Mononuclear cell (primary cell): ENCODE measurements around the gene UTP18. TPM values are rescaled to one million over a fixed set of nuclear protein-coding genes. Genes with fewer than 3 reads are reported as not detected.
"Not testable (repeated sequence)": the region's sequence is repeated elsewhere in the genome, so short reads cannot be mapped to it uniquely, and the experiment has no call there.

ENCODE experiments used
- H3K27me3 ChIP-seq: 2 replicates; pipeline ENCODE4 v1.6.0; 2011; ENCODE audit warnings: low read length, control low read depth; ENCODE audit not compliant: insufficient read depth
- H3K4me1 ChIP-seq: 2 replicates; pipeline ENCODE4 v1.5.1; 2011; ENCODE audit warnings: mild to moderate bottlenecking, low read length, control low read depth; ENCODE audit not compliant: insufficient read depth
- H3K4me3 ChIP-seq: 2 replicates; pipeline ENCODE4 v1.5.1; 2011; ENCODE audit warnings: mild to moderate bottlenecking, low read length, moderate library complexity
- H3K9me3 ChIP-seq: 2 replicates; pipeline ENCODE4 v1.5.1; 2011; ENCODE audit warnings: low read depth, mild to moderate bottlenecking, control low read depth, low read length
- total RNA-seq: library from RNA; depleted of rRNA; stranded (reverse); fragments of >200 nt; gene quantifications from one replicate; pipeline ENCODE4 v1.2.3, GENCODE V29; 2012

UTP18 gene
- 57.6 TPM for total RNA-seq

DNA sequence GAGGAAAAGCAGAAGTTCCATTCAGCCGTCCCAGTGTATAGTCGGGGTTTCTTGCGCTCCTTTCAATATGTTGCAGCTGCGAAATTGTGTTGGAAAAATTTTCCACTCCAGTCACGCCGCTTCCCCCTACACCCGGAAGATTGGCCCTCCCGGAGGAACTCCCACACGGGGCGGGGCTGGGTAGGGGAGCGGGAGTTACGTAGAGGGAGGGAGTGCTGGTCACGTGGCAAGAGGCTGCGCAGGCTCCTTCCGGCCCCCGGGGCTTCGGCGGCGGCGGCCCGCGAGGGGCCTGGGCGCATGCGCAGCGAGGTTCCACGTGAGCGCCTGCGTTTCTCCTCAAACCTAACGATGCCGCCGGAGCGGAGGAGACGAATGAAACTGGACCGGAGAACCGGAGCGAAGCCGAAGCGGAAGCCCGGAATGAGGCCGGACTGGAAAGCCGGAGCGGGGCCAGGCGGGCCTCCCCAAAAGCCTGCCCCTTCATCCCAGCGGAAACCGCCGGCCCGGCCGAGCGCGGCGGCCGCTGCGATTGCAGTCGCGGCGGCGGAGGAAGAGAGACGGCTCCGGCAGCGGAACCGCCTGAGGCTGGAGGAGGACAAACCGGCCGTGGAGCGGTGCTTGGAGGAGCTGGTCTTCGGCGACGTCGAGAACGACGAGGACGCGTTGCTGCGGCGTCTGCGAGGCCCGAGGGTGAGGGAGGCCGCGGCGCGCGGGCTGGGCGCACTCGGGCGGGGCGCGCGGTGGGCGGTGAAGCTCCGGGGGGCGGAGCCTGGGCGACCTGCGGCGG, at the start of gene UTP18:
UTP18 (plus strand) TSS at position 310 of the 787 bp plus-strand sequence; CDS start at position 349, 39 bp downstream.
- Histone ChIP-seq H3K4me1 (peaks cover 54% of the 10 kb centered on the region), H3K9me3 (no peaks in the 10 kb centered on the region)

DNA sequence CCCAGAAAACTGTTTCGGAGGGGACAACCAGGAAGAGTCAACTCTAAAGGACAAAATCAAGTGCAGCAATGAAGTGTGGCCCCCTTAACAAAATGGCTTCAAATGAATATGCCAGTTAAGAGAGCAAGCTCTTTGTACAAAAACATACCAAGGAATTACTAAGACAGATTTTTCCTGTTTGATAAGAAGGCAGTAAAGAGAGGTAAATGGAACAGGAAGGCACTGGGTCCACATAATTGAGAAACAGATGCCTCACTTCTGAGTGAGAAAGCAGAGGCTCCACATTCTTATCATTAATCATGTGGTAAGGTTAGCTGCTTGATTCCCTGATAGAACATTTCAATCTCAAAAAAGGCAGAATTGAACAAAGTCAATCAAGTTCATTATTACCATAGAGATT, 45.4 kb upstream of the UTP18 start:
- no peak overlapping the region for H3K4me3 ChIP-seq
- H3K4me1 ChIP-seq, result no peaks in the 10 kb centered on the region
- no peaks in the 10 kb centered on the region for H3K27me3 ChIP-seq
- H3K9me3 ChIP-seq, result no peaks in the 10 kb centered on the region

More for the DNA sequence above, at the start of gene UTP18:
- Histone ChIP-seq H3K27me3 (no peaks in the 10 kb centered on the region), H3K4me3 (peak within 1 kb of the TSS; percentile 90)

DNA sequence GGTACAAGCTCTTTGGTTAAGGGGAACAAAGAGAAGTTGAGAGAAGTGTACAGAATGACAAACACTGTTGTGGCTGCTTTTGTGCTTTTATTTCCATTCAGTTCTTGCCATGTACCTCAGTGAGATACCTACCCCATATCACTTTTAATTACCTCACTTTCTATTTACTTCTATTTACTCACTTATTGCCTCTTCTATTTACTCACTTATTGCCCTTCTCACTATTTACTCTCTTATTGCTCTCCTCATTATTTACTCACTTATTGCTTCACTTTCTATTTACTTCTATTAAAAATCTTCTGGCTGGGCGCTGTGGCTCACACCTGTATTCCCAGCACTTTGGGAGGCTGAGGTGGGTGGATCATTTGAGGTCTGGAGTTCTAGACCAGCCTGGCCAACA, 42.4 kb upstream of the UTP18 start:
- Histone ChIP-seq H3K4me3 (no peak overlapping the region), H3K4me1 (no peaks in the 10 kb centered on the region), H3K27me3 (no peaks in the 10 kb centered on the region), H3K9me3 (no peaks in the 10 kb centered on the region)

DNA sequence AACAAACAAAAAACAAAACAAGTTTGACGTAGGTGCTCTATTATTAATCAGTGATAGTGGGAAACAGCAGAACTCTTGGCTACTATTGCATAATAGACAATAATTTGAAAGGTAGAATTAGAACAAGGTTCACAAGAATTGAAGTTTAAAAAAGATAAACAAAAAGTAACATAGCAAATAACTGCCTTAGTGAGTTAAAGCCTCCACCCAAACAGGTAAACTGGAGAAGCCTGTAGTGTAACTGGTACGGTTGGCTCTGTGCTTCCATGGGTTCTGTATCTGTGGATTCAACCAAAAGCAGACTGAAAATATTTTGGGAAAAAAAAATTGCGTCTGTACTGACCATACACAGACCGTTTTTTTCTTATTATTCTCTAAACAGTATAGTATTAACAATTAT, 39.0 kb upstream of the UTP18 start:
- Histone ChIP-seq H3K4me3 (no peak overlapping the region), H3K4me1 (peaks cover 5% of the 10 kb centered on the region), H3K27me3 (no peaks in the 10 kb centered on the region), H3K9me3 (no peaks in the 10 kb centered on the region)

DNA sequence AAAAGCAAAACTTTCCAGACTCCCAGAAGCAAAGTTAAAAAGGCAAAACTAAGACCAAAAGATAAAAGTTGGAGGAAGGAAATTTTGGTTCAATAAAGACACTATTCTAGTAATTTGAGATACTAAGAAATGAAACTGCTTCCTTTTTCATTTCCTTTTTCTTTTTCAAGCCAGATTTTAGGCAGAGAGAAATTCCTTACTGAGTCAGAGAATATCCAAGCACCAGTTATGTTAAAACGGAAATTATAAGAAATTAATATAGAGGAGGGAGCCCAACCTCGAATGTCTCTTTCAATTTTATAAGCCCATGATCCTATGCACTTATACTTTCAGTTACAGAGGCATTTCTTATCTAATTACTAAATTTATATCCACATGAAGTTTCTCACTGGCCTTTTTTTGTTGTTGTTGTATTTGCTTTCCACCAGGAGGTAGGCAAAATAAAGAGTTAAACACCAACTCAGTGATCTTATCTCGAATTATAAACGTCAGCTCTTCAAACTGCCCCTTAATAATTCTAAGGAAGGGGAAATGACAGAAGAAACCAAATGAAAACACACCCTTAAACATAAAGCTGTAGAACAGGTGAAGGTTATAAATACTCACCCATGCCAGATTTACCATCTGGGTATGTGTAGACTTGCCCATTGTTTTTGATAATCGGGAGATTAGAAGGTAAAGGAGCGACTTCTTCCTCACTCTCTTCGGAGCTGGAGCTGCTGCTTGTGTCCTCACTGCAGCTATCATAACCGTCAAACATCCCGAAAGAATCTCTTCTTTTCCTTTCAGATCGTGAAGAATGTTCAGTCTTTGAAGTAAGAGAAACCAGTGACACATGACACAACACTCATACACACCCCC, 35.7 kb upstream of the UTP18 start:
- Histone ChIP-seq H3K4me1 (peaks cover 5% of the 10 kb centered on the region), H3K4me3 (no peak overlapping the region)

DNA sequence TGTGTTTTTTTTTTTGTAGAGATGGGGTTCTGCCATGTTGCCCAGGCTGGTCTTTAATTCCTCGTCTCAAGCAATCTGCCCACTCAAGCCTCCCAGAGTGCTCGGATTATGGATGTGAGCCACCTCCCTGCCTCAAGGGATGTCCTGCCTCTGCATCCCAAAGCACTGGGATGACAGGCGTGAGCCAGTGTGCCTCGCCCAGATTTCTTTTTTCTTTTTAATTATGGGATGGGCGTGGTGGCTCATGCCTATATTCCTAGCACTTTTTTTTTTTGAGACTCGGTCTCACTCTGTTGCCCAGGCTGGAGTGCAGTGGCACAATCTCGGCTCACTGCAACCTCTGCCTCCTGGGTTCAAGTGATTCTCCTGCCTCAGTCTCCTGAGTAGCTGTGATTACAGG, 34.8 kb upstream of the UTP18 start:
- H3K4me1 ChIP-seq, H3K27me3 ChIP-seq, H3K4me3 ChIP-seq, H3K9me3 ChIP-seq: not testable (repeated sequence)

More for the DNA sequence above, 35.7 kb upstream of the UTP18 start:
- H3K27me3 ChIP-seq, result no peaks in the 10 kb centered on the region
- no peaks in the 10 kb centered on the region for H3K9me3 ChIP-seq

DNA sequence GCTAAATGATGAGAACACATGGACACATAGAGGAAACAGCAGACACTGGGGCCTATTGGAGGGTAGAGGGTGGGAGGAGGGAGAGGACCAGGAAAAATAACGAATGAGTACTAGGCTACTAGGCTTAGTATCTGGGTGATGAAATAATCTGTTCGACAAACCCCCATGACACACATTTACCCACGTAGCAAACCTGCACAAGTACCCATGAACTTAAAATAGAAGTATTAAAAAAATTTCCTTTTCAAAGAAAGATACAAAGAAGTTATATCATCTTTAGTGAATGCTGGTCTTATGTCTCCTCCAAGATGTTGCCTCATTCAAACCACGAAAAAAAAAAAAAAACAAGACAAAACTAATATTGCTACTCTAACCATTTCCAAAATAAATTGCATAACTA, 32.2 kb upstream of the UTP18 start:
- Histone ChIP-seq H3K4me1 (peaks cover 10% of the 10 kb centered on the region), H3K27me3 (no peaks in the 10 kb centered on the region), H3K4me3 (no peak overlapping the region), H3K9me3 (no peaks in the 10 kb centered on the region)

DNA sequence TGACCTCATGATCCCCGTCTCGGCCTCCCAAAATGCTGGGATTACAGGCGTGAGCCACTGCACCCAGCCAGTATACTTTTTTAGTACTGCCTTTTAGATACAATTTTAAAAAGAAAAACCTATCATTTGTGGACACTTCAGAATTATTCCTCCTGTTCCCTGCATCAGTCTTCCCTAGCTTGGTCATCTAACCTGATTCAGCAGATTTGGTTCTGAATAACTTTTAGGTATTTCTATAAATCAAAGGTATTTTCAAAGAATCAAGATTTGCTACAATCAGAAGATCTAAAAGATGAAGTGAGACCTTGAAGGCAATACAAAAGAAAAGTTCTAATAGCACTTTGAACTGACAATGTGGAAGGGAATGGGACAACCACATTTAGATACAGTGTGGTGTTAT, 30.5 kb upstream of the UTP18 start:
- peaks cover 8% of the 10 kb centered on the region for H3K4me1 ChIP-seq

DNA sequence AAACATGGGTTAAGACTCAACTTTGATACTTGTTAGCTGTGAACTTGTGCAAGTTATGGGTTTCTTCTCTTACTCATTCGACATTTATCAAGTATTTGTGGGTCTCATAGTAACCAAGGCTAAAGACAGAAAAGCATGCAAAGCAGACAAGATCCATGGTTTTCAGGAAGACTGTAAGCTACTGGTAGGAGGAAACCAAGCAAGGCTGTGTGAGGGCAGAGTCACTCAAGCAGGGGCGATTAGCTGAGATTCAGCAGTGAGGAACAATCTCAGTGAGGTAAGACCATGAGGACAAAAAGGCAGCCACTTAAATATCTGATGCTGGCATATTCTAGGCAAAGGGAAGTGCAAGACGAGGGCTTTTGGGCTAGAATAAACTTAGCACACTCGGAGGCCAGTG, 30.0 kb upstream of the UTP18 start:
- Histone ChIP-seq H3K4me3 (no peak overlapping the region), H3K4me1 (peaks cover 5% of the 10 kb centered on the region), H3K27me3 (no peaks in the 10 kb centered on the region), H3K9me3 (no peaks in the 10 kb centered on the region)

More for the DNA sequence above, 30.5 kb upstream of the UTP18 start:
- Histone ChIP-seq H3K4me3 (no peak overlapping the region), H3K9me3 (no peaks in the 10 kb centered on the region), H3K27me3 (no peaks in the 10 kb centered on the region)

DNA sequence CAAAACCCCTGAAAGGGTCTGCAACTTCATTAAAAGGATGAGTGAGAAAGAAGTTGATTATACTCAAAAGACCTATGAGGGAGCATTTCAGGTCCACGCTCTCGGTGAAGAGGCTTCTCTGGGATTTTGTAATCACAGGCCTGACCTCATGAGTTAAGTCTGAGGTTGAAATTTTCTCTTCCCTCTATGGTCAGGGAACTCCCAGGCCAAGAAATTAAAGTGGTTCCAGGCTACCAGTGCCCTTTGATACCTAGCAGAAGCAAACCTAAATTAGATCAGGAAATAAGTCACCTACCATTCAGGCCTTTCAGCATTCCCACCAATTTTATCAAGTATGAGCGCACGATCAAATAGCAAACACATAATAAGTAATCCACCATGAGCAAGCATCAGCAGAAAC, 28.3 kb upstream of the UTP18 start:
- H3K4me3 ChIP-seq, result no peak overlapping the region
- H3K9me3 ChIP-seq, result no peaks in the 10 kb centered on the region
- H3K4me1 ChIP-seq, result peaks cover 5% of the 10 kb centered on the region
- H3K27me3 ChIP-seq, result no peaks in the 10 kb centered on the region

DNA sequence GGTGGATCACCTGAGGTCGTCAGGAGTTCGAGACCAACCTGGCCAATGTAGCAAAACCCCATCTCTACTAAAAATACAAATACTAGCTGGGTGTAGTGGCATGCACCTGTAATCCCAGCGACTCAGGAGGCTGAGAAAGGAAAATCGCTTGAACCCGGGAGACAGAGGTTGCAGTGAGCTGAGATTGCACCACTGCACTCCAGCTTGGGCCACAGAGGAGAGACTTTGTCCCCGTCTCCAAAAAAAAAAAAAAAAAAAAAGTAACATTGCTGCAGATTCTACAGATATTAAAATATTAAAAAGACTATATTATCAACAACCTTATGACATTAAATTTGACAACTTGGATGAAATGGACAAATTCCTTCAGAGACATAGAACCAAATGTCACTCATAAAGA, 26.2 kb upstream of the UTP18 start:
- H3K27me3 ChIP-seq, result no peaks in the 10 kb centered on the region
- H3K9me3 ChIP-seq, result no peaks in the 10 kb centered on the region
- H3K4me3 ChIP-seq, result no peak overlapping the region
- H3K4me1 ChIP-seq, result peaks cover 14% of the 10 kb centered on the region

DNA sequence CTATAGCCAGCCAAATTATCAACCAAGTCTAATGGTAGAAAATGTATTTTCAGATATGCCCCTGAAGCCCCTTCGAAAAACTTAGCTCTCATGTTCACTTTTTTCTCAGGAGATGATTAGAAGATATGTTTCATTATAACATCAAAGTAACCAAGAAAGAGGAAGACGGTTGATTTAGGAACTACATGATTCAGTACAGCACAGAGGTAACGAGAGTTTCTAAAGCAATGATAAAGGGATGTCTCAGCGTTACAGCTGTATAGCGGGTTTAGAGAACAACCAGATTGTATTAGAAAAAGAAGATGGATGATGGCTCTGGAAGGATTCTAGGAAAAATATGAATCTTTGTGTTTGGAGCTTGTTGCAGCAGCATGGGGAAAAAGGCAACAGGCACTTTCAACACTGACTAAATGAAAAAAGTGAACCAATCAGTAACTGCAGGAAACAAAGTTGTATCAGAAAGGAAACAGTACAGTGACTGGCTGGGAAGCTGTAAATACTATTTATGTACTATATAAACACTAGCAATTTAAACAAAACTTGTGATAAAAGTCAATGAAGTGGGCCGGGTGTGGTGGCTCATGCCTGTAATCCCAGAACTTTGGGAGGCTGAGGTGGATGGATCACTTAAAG, 22.0 kb upstream of the UTP18 start:
- no peaks in the 10 kb centered on the region for H3K27me3 ChIP-seq
- H3K4me1 ChIP-seq, result peaks cover 9% of the 10 kb centered on the region
- no peak overlapping the region for H3K4me3 ChIP-seq
- no peaks in the 10 kb centered on the region for H3K9me3 ChIP-seq

DNA sequence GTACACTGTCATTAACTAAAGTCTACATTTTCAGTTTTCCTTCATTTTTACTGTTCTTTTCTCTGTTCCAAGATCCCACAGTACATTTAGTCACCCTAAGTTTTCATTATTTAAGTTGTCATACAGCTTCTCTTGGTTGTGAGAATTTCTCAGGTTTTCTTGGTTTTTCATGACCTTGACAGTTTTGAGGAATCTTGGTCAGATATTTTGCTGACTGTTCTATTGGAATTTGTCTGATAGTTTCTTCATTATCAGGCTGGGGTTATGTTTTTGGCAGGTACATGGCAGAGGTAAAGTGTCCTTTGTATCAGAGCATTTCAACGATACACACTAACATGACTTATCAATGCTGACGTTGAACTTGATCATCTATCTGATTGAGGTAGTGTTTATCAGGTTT, 20.1 kb upstream of the UTP18 start:
- Histone ChIP-seq H3K27me3 (no peaks in the 10 kb centered on the region), H3K4me3 (no peak overlapping the region), H3K9me3 (no peaks in the 10 kb centered on the region), H3K4me1 (peaks cover 9% of the 10 kb centered on the region)

DNA sequence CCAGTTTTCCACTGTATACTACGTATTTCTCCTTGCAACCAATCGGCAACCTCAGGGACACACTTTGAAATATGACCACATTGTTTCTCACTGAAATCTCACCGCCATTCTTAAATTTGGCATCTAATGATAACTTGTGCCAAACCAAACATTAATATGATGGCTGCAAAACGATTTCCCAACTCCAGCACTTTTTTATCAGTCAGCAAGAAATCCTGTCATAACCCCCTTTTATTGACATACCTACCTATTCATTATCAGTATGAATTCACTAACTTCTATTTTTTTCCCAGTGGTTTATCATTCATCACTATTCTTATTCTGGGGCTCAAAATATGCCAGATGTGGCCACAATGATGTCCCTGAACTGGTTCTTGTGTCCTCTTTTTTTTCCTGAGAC, 16.3 kb upstream of the UTP18 start:
- Histone ChIP-seq H3K4me1 (no peaks in the 10 kb centered on the region), H3K27me3 (no peaks in the 10 kb centered on the region)

DNA sequence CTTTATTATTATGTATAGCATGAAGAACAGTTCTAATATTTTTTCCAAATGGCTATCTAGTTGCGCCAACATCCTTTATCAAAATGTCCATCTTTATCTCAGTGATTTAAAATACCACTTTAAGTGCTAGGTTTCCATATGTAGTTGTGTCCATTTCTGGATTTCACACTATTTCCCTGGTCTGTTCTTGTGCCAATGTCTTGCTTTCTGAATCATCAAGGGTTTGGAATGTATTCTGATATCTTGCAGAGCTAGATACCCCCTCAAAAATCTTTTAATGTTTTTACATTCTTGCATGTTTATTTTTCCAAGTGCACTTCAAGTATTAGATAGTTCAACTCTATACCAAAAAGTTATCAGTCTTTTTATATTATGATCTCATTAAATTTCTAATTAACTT, 14.8 kb upstream of the UTP18 start:
- Histone ChIP-seq H3K4me1 (no peaks in the 10 kb centered on the region), H3K4me3 (no peak overlapping the region), H3K9me3 (no peaks in the 10 kb centered on the region), H3K27me3 (no peaks in the 10 kb centered on the region)

More for the DNA sequence above, 16.3 kb upstream of the UTP18 start:
- H3K4me3 ChIP-seq, result no peak overlapping the region
- H3K9me3 ChIP-seq, result no peaks in the 10 kb centered on the region
